ENCODE data around the gene TSPAN18.

DNA sequence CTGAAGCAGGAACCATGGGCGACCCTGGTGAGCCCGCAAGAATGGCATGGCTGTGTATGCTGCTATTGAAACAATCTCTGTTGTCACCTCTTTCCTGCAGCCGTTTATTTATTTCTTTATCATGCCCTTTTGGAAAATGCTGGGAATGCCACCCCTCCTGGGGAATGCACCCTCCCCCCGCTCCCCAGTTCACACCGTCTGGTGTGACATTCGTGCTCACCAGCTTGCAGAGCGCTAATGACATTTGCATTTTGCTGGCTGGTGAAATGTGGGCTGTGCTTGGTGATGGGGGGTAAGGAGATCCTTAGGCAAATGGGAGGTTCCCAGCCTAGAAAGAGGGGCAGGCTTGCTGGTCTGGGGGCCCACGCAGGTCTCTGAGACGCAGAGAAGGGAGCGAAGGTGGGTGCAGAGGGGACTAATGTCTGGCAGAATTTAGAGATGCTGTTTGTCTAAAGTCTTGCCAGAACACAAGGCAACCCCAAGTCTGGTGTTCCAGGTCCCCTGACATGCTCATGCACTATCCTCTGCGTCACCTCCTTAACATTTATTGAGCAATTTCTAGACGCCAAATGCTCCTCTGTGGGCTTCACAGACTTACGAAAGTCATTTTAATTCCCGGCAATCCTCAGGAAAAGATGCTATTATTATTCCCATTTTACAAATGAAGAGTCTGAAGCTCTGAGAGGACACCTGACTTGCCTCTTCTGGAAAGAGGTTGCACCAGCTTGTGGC lies 132.2 kb downstream of the TSPAN18 start:
- TF ChIP-seq SIN3A (IDR thresholded peaks at IDR 0.05; ENCODE audit: low read depth) (no peak), ZNF274 (IDR thresholded peaks at IDR 0.05; ENCODE audit: low read depth, low read length) (no peak), EGR1 (IDR thresholded peaks at IDR 0.05; ENCODE audit: low read depth) (no peak)
- TF ChIP-seq, protein P1, sequence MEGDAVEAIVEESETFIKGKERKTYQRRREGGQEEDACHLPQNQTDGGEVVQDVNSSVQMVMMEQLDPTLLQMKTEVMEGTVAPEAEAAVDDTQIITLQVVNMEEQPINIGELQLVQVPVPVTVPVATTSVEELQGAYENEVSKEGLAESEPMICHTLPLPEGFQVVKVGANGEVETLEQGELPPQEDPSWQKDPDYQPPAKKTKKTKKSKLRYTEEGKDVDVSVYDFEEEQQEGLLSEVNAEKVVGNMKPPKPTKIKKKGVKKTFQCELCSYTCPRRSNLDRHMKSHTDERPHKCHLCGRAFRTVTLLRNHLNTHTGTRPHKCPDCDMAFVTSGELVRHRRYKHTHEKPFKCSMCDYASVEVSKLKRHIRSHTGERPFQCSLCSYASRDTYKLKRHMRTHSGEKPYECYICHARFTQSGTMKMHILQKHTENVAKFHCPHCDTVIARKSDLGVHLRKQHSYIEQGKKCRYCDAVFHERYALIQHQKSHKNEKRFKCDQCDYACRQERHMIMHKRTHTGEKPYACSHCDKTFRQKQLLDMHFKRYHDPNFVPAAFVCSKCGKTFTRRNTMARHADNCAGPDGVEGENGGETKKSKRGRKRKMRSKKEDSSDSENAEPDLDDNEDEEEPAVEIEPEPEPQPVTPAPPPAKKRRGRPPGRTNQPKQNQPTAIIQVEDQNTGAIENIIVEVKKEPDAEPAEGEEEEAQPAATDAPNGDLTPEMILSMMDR (IDR thresholded peaks at IDR 0.05 in 2 of 3, conservative IDR thresholded peaks at IDR 0.05 in 1 of 3; ENCODE audit: borderline replicate concordance in 1 of 3, insufficient read depth in 1 of 3, low read depth in 2 of 3, low read length in 2 of 3): no peak
- TF ChIP-seq, protein P2, sequence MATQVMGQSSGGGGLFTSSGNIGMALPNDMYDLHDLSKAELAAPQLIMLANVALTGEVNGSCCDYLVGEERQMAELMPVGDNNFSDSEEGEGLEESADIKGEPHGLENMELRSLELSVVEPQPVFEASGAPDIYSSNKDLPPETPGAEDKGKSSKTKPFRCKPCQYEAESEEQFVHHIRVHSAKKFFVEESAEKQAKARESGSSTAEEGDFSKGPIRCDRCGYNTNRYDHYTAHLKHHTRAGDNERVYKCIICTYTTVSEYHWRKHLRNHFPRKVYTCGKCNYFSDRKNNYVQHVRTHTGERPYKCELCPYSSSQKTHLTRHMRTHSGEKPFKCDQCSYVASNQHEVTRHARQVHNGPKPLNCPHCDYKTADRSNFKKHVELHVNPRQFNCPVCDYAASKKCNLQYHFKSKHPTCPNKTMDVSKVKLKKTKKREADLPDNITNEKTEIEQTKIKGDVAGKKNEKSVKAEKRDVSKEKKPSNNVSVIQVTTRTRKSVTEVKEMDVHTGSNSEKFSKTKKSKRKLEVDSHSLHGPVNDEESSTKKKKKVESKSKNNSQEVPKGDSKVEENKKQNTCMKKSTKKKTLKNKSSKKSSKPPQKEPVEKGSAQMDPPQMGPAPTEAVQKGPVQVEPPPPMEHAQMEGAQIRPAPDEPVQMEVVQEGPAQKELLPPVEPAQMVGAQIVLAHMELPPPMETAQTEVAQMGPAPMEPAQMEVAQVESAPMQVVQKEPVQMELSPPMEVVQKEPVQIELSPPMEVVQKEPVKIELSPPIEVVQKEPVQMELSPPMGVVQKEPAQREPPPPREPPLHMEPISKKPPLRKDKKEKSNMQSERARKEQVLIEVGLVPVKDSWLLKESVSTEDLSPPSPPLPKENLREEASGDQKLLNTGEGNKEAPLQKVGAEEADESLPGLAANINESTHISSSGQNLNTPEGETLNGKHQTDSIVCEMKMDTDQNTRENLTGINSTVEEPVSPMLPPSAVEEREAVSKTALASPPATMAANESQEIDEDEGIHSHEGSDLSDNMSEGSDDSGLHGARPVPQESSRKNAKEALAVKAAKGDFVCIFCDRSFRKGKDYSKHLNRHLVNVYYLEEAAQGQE (IDR thresholded peaks at IDR 0.05; ENCODE audit: low read depth): no peak

All from HCT116 (cell line).